Eye (tissue), 1 donor: ENCODE results near the gene BLM.

ENCODE experiments used
- DNase-seq: peaks from one replicate; pipeline ENCODE4 v3.0.0-alpha.2; 2015

Gene BLM

GRCh38 chr15:90857337-90857736 lies 140.2 kb downstream of the BLM start:
- no peak for DNase-seq

- no peak for DNase-seq
These were observed 140.8 kb downstream of the BLM start for GRCh38 chr15:90857883-90858443.

GRCh38 chr15:90859234-90860131 lies 142.3 kb downstream of the BLM start:
- DNase-seq: no peak

DNA sequence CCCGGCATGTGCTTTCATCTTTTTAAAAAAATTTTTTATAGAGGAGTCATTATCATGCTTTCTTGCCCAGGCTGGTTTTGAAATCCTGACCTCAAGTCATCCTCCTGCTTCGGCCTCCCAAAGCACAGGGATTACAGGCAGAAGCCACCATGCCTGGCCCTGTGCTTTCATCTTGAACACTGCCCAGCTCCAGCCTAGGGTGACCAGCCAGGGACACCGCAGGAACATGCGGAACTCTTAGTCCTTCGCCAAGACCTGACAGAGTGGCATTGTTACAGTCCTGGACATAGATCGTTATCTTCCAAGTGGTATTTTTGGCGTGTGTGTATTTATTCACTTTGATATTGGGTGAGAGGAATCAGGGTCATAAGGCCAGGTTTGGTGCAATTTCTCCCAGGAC lies 143.3 kb downstream of the BLM start:
- no peak for DNase-seq

DNA sequence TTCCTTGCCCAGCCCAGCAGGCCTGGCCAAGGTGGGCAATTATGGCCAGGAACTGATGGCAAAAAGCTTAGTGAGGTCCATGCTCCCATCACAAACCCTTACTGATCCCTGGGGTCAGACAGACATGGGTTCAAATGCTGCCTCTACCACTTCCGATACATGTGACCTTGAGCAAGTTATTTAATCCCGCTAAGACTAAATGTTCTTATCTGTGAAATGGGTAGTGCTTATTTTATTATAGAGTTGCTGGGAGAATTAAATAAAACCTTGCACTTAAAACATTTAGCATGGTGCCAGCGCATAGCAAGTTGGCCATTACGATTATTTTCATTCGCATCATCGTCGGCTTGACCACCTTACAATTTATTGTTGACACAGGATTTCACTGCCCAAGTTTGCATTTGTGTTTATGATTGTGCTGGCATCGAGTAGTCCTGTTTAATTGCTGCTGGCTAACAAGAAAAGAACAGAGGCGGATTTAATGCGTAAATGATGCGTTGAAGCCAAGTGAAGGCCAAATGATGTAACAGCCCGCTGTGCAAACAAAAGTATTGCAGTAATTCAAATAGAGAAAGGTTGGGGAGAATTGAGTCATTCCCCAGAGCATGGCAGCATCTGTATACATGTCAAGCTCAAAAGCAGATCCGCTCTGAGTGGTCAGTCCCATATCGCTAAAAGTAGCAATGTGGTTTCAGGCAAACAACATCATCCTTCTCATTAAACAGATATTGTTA lies 144.0 kb downstream of the BLM start:
- DNase-seq: no peak

- no peak for DNase-seq
These were observed 145.3 kb downstream of the BLM start for GRCh38 chr15:90862487-90862886.

DNA sequence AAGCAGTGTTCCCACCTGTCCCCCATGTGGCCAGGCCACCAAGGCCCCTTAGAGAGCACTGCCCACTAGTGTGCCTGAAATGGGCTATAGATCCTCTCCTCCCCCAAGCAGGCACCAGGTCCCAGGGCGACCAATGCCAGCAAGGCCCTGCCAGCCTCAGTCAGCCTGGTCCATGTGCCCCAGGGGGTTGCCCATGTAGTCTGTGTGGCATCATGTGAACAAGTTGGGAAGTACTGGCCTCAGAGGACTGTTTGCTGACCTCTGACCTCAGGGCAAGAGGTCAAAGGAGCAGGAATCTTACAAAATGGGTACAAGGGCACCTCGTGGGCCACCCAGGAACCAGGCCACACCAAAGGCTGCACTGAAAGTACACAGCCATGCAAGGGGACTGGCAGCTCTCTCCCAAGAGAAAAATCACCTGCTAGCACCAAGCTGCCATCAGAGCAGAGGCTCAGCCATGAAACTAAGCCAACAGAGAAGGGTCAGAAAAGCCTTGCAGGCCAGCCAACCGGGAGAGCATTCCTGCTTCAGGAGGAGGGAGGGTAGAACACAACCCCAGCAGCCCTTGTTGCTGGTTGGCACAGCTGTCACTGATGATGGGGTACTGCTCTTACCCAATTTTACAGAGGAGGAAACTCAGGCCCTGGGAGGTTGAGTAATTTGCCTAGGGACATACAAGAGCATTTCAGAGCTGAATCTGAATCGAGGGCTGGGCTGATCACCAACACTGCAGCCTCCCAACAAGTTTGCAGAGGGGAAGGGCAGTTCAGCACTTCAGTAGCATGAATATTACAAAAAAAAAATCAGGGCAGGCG lies 146.0 kb downstream of the BLM start:
- no peak for DNase-seq

GRCh38 chr15:90863987-90864386 lies 146.8 kb downstream of the BLM start:
- no peak for DNase-seq

DNA sequence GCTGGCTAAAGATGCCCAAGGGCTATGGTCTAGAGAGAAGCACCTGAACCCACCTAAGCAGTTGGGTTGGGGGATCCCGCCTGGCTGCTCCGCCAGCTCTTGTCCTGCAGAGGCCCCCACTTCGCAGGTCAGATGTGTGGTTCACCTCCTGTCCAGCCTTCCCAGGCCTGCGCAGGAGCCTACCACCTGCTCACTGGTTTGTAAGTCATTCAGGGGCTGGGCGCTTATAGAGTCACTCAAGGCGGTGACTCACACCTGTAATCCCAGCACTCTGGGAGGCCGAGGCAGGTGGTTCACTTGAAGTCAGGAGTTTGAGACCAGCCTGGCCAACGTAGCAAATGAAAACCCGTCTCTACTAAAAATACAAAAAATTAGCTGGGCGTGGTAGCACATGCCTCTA lies 147.4 kb downstream of the BLM start:
- DNase-seq: no peak

- DNase-seq: no peak
These were observed 148.6 kb downstream of the BLM start for GRCh38 chr15:90865702-90866101.
